ENCODE measurements around the gene LMTK2.

DNA sequence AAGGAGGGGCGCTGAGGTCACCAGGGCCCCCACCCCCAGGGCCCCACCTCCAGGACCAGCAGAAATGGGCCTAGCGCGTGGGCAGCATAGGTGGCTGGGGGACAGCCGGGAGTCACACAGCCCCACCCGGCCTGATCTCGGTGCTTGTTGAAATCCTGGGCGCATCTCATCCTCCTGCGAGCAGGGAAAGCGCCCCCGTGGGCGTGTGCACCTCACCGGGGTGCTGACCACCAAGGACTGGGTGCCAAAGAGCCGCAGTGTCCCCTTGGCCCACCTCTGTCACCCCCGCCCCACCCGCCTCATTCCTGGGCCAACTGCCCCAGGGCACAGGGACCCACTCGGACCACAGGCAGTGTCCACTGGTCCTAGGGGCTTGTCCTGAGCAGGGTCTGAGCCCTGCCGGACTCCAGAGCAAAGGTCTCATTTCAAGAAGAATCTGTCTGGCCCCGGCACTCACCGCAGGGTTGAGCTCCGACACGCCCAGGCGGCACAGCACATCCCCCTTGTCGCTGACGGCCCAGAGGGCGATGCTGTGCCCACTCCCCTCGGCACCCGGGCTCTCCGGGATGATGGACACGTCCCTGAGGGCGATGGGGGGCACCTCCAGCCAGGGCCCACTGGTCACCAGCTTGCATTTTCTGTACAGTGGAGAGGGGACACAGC is 116.0 kb downstream of the LMTK2 start:
- TF ChIP-seq EP300 (conservative IDR thresholded peaks at IDR 0.05; ENCODE audit: poor library complexity, severe bottlenecking), result no peak
- no peak for TF ChIP-seq CTCF (IDR thresholded peaks at IDR 0.05; ENCODE audit: poor library complexity, severe bottlenecking)

All from neural cell (in vitro differentiated cells).